HepG2 (cell line): ENCODE data around the gene KIFAP3. TPM values are rescaled to one million over a fixed set of nuclear protein-coding genes. Genes with fewer than 3 reads are reported as not detected.

ENCODE experiments used
- CBX2 ChIP-seq, 2 experiments: fragments of 200-600 bp in 1 of 2; sonication (generic); formaldehyde crosslinking in 1 of 2; IDR thresholded peaks; 2 replicates each; pipeline versions ENCODE4 v1.7.0 to v1.8.1; 2018 to 2022; ENCODE audit warnings: low read depth in 2 of 2, low read length in 1 of 2, mild to moderate bottlenecking in 1 of 2, missing genetic modification reagents in 1 of 2
- ESRRA ChIP-seq: sonication (generic); formaldehyde crosslinking; IDR thresholded peaks from 2 replicates; pipeline ENCODE4 v1.5.1; 2020; ENCODE audit warnings: mild to moderate bottlenecking, low read depth, missing genetic modification reagents
- FOXO4 ChIP-seq: sonication (generic); formaldehyde crosslinking; conservative IDR thresholded peaks from 2 replicates; pipeline ENCODE4 v1.8.1; 2023; ENCODE audit warnings: missing genetic modification reagents
- KLF13 ChIP-seq: sonication (generic); formaldehyde crosslinking; IDR thresholded peaks from 2 replicates; pipeline ENCODE4 v1.4.0; 2020; ENCODE audit warnings: mild to moderate bottlenecking, missing genetic modification reagents
- NONO ChIP-seq, 2 experiments: fragments of 450-650 bp in 1 of 2; sonication (generic) in 1 of 2; formaldehyde crosslinking in 1 of 2; IDR thresholded peaks in 1 of 2; conservative IDR thresholded peaks in 1 of 2; 2 replicates each; pipeline versions ENCODE4 v1.6.1 to v1.8.0; 2017 to 2022; ENCODE audit warnings: mild to moderate bottlenecking in 1 of 2, missing genetic modification reagents in 1 of 2, moderate library complexity in 1 of 2
- SKI ChIP-seq: fragments of 450-650 bp; IDR thresholded peaks from one replicate; pipeline ENCODE4 v1.6.1; 2018; ENCODE audit warnings: mild to moderate bottlenecking; ENCODE audit not compliant: partially characterized antibody
- SP140L ChIP-seq: sonication (generic); formaldehyde crosslinking; IDR thresholded peaks from 2 replicates; pipeline ENCODE4 v1.4.0; 2020; ENCODE audit warnings: missing genetic modification reagents, borderline replicate concordance
- SRSF9 ChIP-seq: fragments of 200-400 bp; formaldehyde crosslinking; IDR thresholded peaks from 2 replicates; pipeline ENCODE4 v1.6.1; 2018; ENCODE audit warnings: borderline replicate concordance, mild to moderate bottlenecking, low read depth, low read length; ENCODE audit not compliant: insufficient read depth, poor library complexity, severe bottlenecking
- TIGD3 ChIP-seq: sonication (generic); formaldehyde crosslinking; IDR thresholded peaks from 2 replicates; pipeline ENCODE4 v1.5.1; 2020; ENCODE audit warnings: mild to moderate bottlenecking, missing genetic modification reagents, borderline replicate concordance
- TSC22D2 ChIP-seq: sonication (generic); formaldehyde crosslinking; IDR thresholded peaks from 2 replicates; pipeline ENCODE4 v1.5.1; 2020; ENCODE audit warnings: missing genetic modification reagents, mild to moderate bottlenecking, borderline replicate concordance
- ZFP1 ChIP-seq: IDR thresholded peaks from 2 replicates; pipeline ENCODE4 v1.6.1; 2016
- ZFX ChIP-seq: sonication (generic); formaldehyde crosslinking; IDR thresholded peaks from 2 replicates; pipeline ENCODE4 v1.4.0; 2020; ENCODE audit warnings: mild to moderate bottlenecking, low read depth, missing genetic modification reagents, moderate library complexity
- ZMYM3 ChIP-seq: sonication (generic); formaldehyde crosslinking; IDR thresholded peaks from 2 replicates; pipeline ENCODE4 v1.5.1; 2020; ENCODE audit warnings: mild to moderate bottlenecking, missing genetic modification reagents
- ZNF121 ChIP-seq: sonication (generic); formaldehyde crosslinking; IDR thresholded peaks from 2 replicates; pipeline ENCODE4 v1.5.0; 2020; ENCODE audit warnings: mild to moderate bottlenecking, missing genetic modification reagents
- ZNF143 ChIP-seq: sonication (generic); formaldehyde crosslinking; IDR thresholded peaks from 2 replicates; pipeline ENCODE4 v1.4.0; 2020; ENCODE audit warnings: missing genetic modification reagents
- ZNF331 ChIP-seq: sonication (generic); formaldehyde crosslinking; IDR thresholded peaks from 2 replicates; pipeline ENCODE4 v1.4.0; 2020; ENCODE audit warnings: missing genetic modification reagents
- ZNF615 ChIP-seq: sonication (generic); formaldehyde crosslinking; IDR thresholded peaks from 2 replicates; pipeline ENCODE4 v1.5.0; 2020; ENCODE audit warnings: mild to moderate bottlenecking, missing genetic modification reagents, borderline replicate concordance
- ZNF644 ChIP-seq: IDR thresholded peaks from 2 replicates; pipeline ENCODE4 v1.6.1; 2016; ENCODE audit warnings: low read depth
- ZNF776 ChIP-seq: sonication (generic); formaldehyde crosslinking; IDR thresholded peaks from 2 replicates; pipeline ENCODE4 v1.4.0; 2020; ENCODE audit warnings: mild to moderate bottlenecking, missing genetic modification reagents
- polyA plus RNA-seq, 8 experiments: library from polyadenylated mRNA; depleted of rRNA in 3 of 8; stranded (reverse) in 7 of 8; unstranded in 1 of 8; fragments of >200 nt; fragmentation: Illumina TruSeq in 4 of 8; extraction: Trizol in 4 of 8; gene quantifications; 2 replicates each; pipeline versions ENCODE4 v1.2.1 to v1.2.3, GENCODE V29; 2011 to 2016; ENCODE audit warnings: low read depth in 4 of 8, missing spikeins in 1 of 8, mixed read lengths in 1 of 8; ENCODE audit not compliant: insufficient read depth in 1 of 8
- total RNA-seq, 5 experiments: library from RNA; depleted of rRNA; stranded (reverse); fragments of >200 nt; fragmentation: Illumina TruSeq; extraction: Trizol; gene quantifications; 2 replicates each; pipeline ENCODE4 v1.2.3, GENCODE V29; 2016; ENCODE audit warnings: low read depth in 1 of 5
- TF ChIP-seq, protein P1 (sequence below): sonication (generic); formaldehyde crosslinking; IDR thresholded peaks from 2 replicates; pipeline ENCODE4 v1.5.0; 2020; ENCODE audit warnings: missing genetic modification reagents, mild to moderate bottlenecking, borderline replicate concordance
- TF ChIP-seq, protein P2 (sequence below): sonication (generic); formaldehyde crosslinking; conservative IDR thresholded peaks from 2 replicates; pipeline ENCODE4 v1.4.0; 2020; ENCODE audit warnings: missing genetic modification reagents

The KIFAP3 gene
- total and polyA plus RNA-seq, 2 of the 13 experiments (the other 11 are each of a cell fraction or from before 2014, with no cell fraction given), result 3.4 to 10.0 TPM

DNA sequence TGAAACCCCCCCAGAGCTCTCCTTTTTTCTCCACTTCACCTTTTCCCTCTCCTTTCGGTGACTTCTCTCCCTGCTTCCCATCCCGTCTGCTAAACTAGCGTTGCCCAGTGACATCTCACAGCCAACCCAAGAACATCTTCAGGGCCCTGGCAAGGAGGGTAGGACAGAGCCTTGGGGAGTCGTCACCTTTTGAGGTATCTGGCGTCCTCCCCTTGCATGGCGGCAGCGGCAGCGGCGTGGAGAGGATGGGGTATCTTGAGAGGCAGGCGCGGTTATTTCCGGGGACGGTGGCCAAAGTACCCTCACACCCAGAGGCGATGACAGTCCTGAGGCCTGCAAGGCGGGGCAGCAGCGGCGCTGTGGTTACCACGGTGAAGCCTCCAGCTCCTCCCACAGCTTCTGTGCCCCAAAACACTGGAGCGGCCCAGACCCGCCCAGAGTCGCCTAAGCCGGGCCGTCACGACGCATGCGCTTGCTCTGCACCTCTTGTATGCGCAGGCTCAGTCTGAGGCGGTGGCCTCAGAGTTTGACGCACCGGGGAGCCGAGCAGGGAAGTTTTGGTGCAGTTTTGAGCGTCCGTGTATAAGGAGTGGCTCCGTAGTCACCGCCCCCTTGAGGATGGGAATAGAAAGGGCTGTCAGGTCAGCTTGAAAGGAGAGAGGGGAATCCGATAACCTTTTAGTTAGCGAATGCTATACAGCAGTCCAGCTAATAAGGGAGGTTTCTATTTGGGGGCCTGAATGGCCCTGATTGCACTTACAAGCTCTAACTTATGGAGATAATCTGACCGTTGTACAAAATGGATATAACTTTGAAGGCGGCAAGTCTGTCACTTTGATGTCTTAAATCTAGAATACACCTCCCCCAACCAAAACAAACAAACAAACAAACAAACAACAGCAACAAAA is at the start of gene KIFAP3 (continued):
- TF ChIP-seq ZNF644 (peak; percentile 18; the same call in 1 of the 2 replicates), ZNF615 (no peak), ZNF776 (CRISPR knock-in tag) (no peak), TIGD3 (CRISPR knock-in tag) (no peak), ZFX (CRISPR knock-in tag) (peak; percentile 91), ZFP1 (no peak), NONO (IDR thresholded peaks at IDR 0.05) (no peak), NONO (CRISPR knock-in tag; conservative IDR thresholded peaks at IDR 0.05) (no peak), FOXO4 (CRISPR knock-in tag) (no peak), ZNF143 (CRISPR knock-in tag) (no peak), ZNF331 (CRISPR knock-in tag) (no peak; the same call in 1 of the 2 replicates), ZMYM3 (no peak; the same call in 1 of the 2 replicates), SKI (no peak), CBX2 (IDR thresholded peaks at IDR 0.05; ENCODE audit: low read depth, low read length) (no peak), CBX2 (CRISPR knock-in tag; IDR thresholded peaks at IDR 0.05; ENCODE audit: low read depth) (0 out of 2 replicates have a peak, but pooled peaks have one; percentile 46), ZNF121 (CRISPR knock-in tag) (no peak), TSC22D2 (CRISPR knock-in tag) (no peak), ESRRA (CRISPR knock-in tag) (0 out of 2 replicates have a peak, but pooled peaks have one; percentile 46), SP140L (CRISPR knock-in tag) (no peak), SRSF9 (no peak), KLF13 (0 out of 2 replicates have a peak, but pooled peaks have one; percentile 72)
- TF ChIP-seq, protein P1, sequence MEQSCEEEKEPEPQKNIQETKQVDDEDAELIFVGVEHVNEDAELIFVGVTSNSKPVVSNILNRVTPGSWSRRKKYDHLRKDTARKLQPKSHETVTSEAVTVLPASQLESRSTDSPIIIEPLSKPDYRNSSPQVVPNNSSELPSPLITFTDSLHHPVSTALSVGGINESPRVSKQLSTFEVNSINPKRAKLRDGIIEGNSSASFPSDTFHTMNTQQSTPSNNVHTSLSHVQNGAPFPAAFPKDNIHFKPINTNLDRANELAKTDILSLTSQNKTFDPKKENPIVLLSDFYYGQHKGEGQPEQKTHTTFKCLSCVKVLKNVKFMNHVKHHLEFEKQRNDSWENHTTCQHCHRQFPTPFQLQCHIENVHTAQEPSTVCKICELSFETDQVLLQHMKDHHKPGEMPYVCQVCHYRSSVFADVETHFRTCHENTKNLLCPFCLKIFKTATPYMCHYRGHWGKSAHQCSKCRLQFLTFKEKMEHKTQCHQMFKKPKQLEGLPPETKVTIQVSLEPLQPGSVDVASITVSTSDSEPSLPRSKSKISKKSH (CRISPR knock-in tag), result no peak
- TF ChIP-seq, protein P2, sequence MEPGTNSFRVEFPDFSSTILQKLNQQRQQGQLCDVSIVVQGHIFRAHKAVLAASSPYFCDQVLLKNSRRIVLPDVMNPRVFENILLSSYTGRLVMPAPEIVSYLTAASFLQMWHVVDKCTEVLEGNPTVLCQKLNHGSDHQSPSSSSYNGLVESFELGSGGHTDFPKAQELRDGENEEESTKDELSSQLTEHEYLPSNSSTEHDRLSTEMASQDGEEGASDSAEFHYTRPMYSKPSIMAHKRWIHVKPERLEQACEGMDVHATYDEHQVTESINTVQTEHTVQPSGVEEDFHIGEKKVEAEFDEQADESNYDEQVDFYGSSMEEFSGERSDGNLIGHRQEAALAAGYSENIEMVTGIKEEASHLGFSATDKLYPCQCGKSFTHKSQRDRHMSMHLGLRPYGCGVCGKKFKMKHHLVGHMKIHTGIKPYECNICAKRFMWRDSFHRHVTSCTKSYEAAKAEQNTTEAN, result no peak
